Activated CD4-positive, alpha-beta T cell treated with anti-CD3 and anti-CD28 coated beads, Interleukin-2, amount 50 U/mL, for 16 hours (primary cell): ENCODE measurements around the gene DNAH8.

Source experiments
- DNase-seq: peaks from one replicate; pipeline ENCODE4 v3.0.0-alpha.2; 2020

Gene DNAH8

GRCh38 chr6:38797391-38797790, 82.3 kb downstream of the DNAH8 start:
- DNase-seq, result no peak

DNA sequence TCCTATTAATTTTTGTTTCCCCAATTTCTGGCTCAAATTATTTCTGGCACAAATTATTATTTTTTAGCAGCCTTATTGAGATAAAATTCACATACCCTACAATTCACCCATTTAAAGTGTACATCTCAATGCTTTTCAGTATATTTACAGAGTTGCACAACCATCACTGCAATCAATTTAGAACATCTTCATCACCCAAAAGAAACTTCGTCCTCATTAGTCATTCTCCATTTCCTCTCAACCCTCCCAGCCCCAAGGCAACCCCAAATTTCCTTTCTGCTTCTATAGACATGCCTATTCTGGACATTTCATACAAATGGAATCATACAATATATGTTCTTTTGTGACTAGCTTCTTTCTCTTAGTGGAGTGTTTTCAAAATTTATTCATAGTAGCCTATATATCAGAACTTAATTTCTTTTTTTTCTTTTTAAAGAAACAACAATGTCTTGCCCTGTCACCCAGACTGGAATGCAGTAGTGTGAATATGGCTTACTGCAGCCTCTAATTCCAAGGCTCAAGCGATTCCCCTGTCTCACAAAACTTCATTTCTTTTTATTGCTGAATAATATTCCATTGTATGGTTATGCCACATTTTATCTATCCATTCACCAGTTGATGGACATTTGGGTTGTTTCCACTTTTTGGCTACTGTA, 84.5 kb downstream of the DNAH8 start:
- DNase-seq, result no peak

GRCh38 chr6:38801305-38801704, 86.2 kb downstream of the DNAH8 start:
- DNase-seq, result no peak

DNA sequence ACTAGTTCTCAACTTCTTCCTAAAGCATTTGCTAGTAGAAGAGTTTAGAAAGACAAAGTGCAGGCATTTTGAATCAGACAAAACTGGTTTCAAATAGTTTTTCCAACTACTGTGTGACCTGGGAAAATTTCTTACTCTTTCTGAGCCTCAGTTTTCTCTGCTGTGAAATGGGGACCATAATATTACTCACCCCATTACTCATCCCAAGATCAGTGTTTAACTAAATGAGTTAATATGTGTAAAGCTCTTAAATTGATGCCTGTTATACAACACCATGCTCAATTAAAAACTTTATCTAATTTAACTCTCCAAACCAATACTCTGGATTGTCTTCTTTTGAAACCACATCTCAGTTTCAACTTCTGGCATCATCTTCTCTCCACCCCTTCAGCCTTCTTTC, 87.4 kb downstream of the DNAH8 start:
- DNase-seq, result peak; percentile 16

- no peak for DNase-seq
Measured at GRCh38 chr6:38803129-38803528, 88.0 kb downstream of the DNAH8 start.

- no peak for DNase-seq
Measured at GRCh38 chr6:38804358-38804757, 89.2 kb downstream of the DNAH8 start.

DNA sequence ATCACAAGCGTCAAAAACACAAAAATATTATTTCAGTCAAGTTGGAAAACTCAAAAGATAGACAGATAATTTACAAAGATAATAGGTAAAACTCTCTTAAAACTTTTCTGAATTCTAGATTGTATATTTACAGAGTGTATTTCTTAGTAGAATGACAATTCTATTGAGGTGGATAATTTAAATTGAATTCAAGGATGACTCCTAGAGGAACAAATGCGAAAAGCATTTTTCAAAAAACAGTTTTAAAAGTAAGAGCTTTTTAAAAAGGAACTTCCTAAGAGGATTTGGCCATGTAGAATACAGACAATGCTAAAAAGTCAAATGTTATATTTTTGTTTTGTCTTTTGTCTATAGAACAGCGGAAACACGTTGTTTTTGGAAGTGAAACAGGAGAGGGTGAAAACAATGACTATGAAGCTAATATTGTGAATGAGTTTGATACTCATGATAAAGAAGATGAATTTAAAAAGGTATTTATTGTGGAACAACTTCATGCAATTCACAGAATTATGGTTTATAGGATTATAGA, 90.1 kb downstream of the DNAH8 start:
- DNase-seq, result no peak

GRCh38 chr6:38805692-38806091, 90.6 kb downstream of the DNAH8 start:
- DNase-seq, result no peak

GRCh38 chr6:38806271-38806670, 91.2 kb downstream of the DNAH8 start:
- DNase-seq, result no peak

- DNase-seq, result no peak
Measured at GRCh38 chr6:38806833-38807232, 91.7 kb downstream of the DNAH8 start.

GRCh38 chr6:38808039-38808438, 92.9 kb downstream of the DNAH8 start:
- DNase-seq, result no peak

DNA sequence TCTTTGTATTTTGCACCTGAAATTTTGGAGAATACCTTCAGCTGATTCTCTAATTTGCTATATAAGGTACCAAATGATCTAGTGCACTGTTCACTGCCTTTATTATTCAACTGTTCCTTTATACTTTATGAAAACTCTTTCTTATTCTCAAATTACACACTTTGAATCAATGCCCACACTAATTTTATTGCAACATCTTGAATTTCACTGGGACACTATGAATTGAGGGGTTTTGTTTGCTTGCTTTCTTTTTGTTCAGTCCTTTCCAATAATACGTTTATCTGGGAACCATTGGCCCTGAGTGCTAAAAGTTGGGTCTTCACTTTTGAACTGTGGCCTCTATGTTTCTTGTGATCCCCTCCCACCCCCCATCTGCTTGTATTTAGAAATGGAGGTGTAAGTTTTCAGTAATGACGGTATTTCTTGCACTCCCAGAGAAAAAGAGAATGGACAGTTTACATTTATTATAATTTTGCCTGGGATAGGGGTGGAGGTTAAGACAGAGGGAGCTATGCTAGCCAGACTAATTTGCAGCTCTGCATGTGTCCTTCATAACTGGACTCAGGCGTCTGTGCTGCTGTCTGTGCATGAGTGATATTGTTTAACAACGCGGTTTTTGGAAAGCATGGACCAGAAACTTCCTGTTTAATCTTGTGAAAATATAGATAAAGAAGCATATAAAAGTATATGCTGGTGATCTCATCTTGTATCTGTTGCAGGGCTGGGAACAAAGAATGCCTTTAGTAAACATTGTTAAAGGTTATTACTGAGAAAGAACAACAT, 98.1 kb downstream of the DNAH8 start:
- no peak for DNase-seq

DNA sequence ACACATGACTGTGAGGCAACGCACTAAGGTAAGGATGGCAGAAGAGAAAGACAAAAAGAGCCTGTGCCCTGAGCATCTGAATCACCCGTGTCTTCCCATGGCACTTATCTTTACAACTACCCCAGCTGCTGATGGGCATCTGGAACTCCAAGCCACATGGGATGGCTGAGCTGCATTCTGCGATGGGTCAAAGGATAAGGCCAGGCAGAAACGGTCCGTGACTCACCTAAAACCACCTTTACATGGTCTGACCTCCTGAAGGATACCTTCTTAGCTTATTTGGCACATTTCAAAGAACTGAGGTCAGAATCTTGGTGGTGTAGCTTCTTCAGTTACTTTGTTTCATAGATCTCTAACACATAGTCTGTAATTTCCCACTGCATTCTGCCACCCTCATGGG, 99.7 kb downstream of the DNAH8 start:
- DNase-seq, result no peak

DNA sequence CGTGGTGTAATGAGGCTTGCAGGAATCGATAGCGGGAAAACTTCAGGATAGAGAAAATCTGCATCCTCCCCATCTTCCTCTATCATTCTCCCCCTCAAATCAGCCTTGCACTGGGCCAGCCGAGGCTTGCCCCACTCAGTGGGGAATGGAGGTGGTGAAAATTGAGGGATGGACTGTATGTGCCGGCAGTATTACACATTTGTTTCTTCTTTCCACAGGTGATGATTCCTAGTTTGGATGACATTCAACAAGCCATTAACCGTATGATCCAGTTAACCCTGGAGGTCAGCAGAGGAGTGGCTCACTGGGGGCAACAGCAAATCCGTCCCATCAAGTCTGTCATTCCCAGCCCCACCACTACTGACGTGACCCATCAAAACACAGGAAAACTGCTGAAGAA, 100.1 kb downstream of the DNAH8 start:
- no peak for DNase-seq

DNA sequence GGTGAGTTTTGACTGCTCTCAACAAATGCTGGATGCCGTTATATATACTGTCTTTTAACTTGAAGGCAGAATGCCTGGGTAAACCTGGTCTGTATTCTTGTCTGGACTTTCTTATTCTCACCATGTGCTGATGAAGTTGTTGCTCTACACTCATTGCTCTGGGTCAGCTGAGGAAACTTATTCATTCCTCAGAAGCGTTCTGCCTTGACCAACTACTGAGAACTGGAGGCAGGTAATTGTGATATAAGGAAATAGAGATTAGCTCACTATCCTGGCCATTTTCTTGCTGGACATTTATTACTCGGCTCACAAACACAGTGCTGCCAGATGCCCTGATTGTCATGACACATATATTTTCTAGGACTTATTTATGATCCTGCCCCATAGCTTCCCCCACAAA, 103.6 kb downstream of the DNAH8 start:
- DNase-seq, result no peak

DNA sequence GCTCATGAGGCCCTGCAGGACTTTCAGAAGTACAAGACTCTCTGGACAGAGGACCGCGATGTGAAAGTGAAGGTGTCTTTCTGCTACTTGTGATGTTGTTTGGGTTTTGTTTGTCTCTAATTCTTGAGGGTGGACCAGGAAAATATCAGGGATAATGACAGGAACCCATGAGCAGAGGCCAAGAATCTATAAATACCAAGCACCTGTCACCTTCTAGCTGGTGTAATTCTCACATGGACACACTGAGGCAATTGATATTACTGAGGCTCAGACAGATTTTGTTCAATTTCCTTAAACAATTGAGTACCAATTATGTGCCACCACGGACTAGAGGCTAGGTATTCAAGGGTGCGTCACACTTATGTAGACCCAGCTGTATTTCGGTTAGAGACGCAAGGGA, 107.9 kb downstream of the DNAH8 start:
- no peak for DNase-seq

DNA sequence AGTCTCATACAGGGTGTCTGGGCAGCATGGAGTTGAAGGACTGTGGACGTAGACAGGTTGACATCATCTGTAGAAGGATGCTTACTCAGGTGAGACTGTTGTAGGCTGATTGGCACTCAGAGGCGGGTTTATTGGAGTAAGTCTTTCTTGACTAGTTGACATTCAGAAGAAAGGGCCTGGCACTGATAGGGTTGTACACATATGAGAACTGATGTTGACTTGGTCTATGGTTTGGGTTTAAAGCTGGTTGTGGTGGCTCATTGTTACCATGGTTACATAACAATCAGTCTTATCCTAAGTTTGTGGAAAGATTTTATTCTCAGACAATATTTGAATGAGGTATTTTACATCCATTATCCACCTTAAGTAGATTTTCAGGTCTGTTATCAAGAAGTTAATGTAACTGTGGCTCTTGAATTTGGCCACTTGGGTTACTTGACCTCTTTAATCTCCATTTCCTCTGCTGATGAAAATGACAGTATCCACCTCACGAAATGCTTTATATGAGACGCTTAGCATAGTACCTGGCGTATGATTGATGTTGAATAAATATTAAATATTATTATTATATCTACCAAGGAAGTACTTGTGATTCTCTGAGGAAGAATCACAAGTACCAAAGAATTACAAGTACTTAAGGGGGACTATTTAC, 109.3 kb downstream of the DNAH8 start:
- DNase-seq, result no peak

DNA sequence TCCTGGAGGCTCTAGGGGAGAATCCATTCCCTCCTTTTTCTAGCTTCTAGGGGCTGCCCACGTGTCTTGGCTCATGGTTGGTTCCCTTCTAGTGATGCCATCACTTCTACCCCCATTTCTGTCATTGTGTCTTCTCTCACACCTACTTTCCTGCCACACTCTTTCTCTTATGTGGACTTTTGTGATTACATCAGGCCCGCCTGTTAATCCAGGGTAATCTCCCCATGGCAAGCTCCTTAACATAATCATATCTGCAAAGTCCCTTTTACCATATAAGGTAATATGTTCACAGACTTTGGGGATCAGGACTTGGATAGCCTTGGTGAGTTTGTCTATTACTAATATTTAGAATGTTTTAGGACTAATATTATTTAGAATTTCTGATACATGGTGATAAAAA, 111.9 kb downstream of the DNAH8 start:
- no peak for DNase-seq

DNA sequence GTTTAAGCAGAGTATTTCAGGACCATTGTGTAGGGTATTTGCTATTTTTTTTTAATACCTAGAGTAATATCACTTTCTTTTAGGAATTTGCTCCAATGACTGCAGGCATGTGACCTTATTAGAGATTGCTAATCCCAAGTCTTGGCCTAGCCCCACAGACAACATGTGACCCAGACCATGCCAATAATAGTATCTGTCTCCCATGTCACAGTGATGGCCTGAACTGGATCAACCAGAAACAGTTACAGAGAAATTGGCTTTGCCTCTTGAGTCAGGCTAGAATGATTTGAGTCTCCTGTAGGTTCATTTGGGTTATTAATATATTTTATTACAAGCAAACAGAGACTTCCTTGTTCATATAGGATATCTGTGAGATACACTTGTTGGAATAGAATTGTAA, 116.8 kb downstream of the DNAH8 start:
- no peak for DNase-seq

DNA sequence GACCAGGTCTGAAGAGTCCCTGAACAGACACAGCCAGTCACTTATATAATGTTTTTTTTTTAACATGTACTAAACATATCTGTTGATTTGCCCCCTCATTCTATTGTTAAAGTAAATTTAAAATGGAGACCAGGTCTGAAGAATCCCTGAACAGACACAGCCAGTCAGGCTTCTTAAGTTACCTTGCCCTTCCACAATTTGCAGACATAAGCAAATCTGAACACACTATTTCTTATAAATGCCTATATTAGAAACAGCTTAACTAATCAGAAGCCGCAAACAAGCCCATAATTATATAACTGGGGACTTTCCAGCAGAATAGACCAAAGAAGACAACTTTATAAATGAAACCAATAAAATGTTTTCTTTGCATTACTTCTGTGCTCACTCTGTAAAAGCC, 118.2 kb downstream of the DNAH8 start:
- no peak for DNase-seq

GRCh38 chr6:38836585-38836984, 121.5 kb downstream of the DNAH8 start:
- DNase-seq, result no peak

DNA sequence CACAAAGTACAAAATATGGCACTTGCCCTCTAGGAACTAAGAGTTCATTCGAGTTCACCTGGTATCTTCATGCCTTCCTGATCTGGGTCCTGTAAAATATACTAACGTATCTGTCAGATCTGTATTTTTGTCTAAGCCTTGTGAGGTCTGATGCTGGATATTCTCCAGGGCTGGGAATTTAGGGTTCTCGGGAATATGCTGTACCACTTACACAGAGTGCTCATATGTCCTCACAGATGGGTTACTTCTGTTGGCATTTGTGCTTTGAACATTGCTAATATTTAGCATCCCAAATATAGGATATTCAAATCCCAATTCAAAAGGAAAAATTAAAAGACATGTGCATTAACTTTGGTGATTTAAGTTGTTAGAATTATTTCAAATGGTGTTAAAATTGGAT, 122.0 kb downstream of the DNAH8 start:
- no peak for DNase-seq

DNA sequence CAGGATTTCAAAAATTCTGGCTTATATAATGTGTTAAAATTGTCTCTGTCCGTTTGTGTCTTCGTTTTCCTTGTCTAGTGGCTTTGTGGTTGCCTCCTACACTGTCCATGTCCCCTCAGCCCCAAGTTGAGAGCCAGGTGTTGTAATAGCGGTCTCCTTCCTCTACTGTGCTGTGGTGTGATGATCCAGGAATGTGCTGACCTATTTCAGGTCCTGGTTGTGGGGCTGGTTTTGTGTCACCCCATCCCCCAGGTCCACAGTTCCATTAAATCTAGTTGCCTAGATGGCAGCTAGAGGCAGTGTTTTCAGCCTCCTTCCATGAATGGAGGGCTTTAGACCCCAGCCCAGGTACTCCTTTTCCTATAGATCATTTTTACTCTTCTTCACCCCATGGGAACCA, 128.7 kb downstream of the DNAH8 start:
- no peak for DNase-seq

DNA sequence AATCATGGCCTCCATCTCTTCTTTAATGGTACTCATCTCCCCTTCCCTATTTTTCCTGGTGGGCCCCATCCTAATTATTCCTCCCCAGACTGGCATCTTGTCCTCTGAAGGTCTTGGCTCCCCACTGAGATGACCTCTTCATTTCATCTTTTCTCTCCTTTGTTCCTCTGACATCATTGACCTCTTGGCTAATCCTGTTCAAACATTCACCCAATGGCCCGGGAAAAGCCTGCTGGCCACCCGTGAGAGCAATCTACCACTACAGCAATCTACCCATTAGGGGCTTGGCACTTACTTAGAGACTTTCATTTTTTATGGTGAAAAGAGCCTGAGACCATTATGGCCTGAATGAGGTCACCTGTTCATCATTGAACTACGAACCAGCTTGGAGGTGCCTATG, 130.8 kb downstream of the DNAH8 start:
- DNase-seq, result no peak
